ENCODE measurements around the gene PAWR.
"Not testable (repeated sequence)": the region's sequence is repeated elsewhere in the genome, so short reads cannot be mapped to it uniquely, and the experiment has no call there.

The PAWR gene

GRCh38 chr12:79686171-79686570, 4.6 kb downstream of the PAWR start:
- no peak overlapping the region for H2AFZ ChIP-seq (ENCODE audit: low read length)
- no peak overlapping the region for H2AK5ac ChIP-seq (ENCODE audit: low read depth, low read length)
- H3K9ac ChIP-seq (ENCODE audit: low read depth, low read length, poor library complexity): no peak overlapping the region
- no peak overlapping the region for H3K4me3 ChIP-seq (ENCODE audit: low read length in 2 of 2)
- H2BK120ac ChIP-seq (ENCODE audit: low read depth, low read length): no peak overlapping the region
- H3K36me3 ChIP-seq (replicated peaks in 1 of 2; ENCODE audit: control insufficient read depth in 2 of 2, insufficient read depth in 2 of 2, low read length in 2 of 2): no peaks in the 10 kb centered on the region
- H3K23ac ChIP-seq (ENCODE audit: low read depth, low read length, poor library complexity): no peak overlapping the region
- peaks cover 0 to 2% of the 10 kb centered on the region in 2 donors for H3K4me1 ChIP-seq (ENCODE audit: control insufficient read depth in 2 of 2, insufficient read depth in 1 of 2, low read depth in 1 of 2, low read length in 2 of 2)
- no peak for DNase-seq (ENCODE audit: low spot score)
- H2BK15ac ChIP-seq (ENCODE audit: low read length): no peak overlapping the region
- H3K4ac ChIP-seq (ENCODE audit: low read length): no peak overlapping the region
- WGBS, 2 donors (ENCODE audit: extremely low coverage in 2 of 2, insufficient read length in 2 of 2, insufficient replicate concordance in 1 of 2): no CpG with 5 or more reads among the region's 2 CpGs
- no peaks in the 10 kb centered on the region for H3K9me3 ChIP-seq (replicated peaks in 1 of 2; ENCODE audit: control insufficient read depth in 2 of 2, insufficient read depth in 1 of 2, low read depth in 1 of 2, low read length in 2 of 2)
- no peak overlapping the region for H3K4me2 ChIP-seq (ENCODE audit: insufficient read depth, low read length, poor library complexity, severe bottlenecking)
- no peak overlapping the region for H2BK12ac ChIP-seq (ENCODE audit: low read length)
- H2BK5ac ChIP-seq (ENCODE audit: low read length): no peak overlapping the region
- H3K14ac ChIP-seq (ENCODE audit: low read length): no peak overlapping the region
- H4K8ac ChIP-seq (ENCODE audit: low read depth, low read length): no peak overlapping the region
- H3K18ac ChIP-seq (ENCODE audit: low read length): no peak overlapping the region
- no peak overlapping the region for H4K91ac ChIP-seq (ENCODE audit: low read depth, low read length, poor library complexity)
- no peak overlapping the region for H3K27ac ChIP-seq (replicated peaks; ENCODE audit: low read length)
- H3K79me1 ChIP-seq (ENCODE audit: low read depth, low read length): peaks cover 4% of the 10 kb centered on the region
- H3K27me3 ChIP-seq (ENCODE audit: control insufficient read depth in 3 of 3, insufficient read depth in 3 of 3, low read depth in 1 of 3, low read length in 3 of 3): no peaks in the 10 kb centered on the region

GRCh38 chr12:79685068-79685467, 5.7 kb downstream of the PAWR start:
- no peaks in the 10 kb centered on the region for H3K27me3 ChIP-seq (ENCODE audit: control insufficient read depth in 3 of 3, insufficient read depth in 3 of 3, low read depth in 1 of 3, low read length in 3 of 3)
- no peak overlapping the region for H3K23ac ChIP-seq (ENCODE audit: low read depth, low read length, poor library complexity)
- H3K14ac ChIP-seq (ENCODE audit: low read length): no peak overlapping the region
- no peak overlapping the region for H3K4ac ChIP-seq (ENCODE audit: low read length)
- H2AK5ac ChIP-seq (ENCODE audit: low read depth, low read length): no peak overlapping the region
- H3K36me3 ChIP-seq (replicated peaks in 1 of 2; ENCODE audit: control insufficient read depth in 2 of 2, insufficient read depth in 2 of 2, low read length in 2 of 2): no peaks in the 10 kb centered on the region
- no peak overlapping the region for H2AFZ ChIP-seq (ENCODE audit: low read length)
- H3K18ac ChIP-seq (ENCODE audit: low read length): no peak overlapping the region
- no peak overlapping the region for H4K91ac ChIP-seq (ENCODE audit: low read depth, low read length, poor library complexity)
- H3K4me2 ChIP-seq (ENCODE audit: insufficient read depth, low read length, poor library complexity, severe bottlenecking): no peak overlapping the region
- H3K4me1 ChIP-seq (ENCODE audit: control insufficient read depth in 2 of 2, insufficient read depth in 1 of 2, low read depth in 1 of 2, low read length in 2 of 2): peaks cover 0 to 3% of the 10 kb centered on the region in 2 donors
- H3K9me3 ChIP-seq (replicated peaks in 1 of 2; ENCODE audit: control insufficient read depth in 2 of 2, insufficient read depth in 1 of 2, low read depth in 1 of 2, low read length in 2 of 2): no peaks in the 10 kb centered on the region
- no peak overlapping the region for H3K4me3 ChIP-seq (ENCODE audit: low read length in 2 of 2)
- DNase-seq (ENCODE audit: low spot score): no peak
- H3K9ac ChIP-seq (ENCODE audit: low read depth, low read length, poor library complexity): no peak overlapping the region
- no peak overlapping the region for H2BK120ac ChIP-seq (ENCODE audit: low read depth, low read length)
- H4K8ac ChIP-seq (ENCODE audit: low read depth, low read length): no peak overlapping the region
- no CpG with 5 or more reads among the region's 1 CpG for WGBS, 2 donors (ENCODE audit: extremely low coverage in 2 of 2, insufficient read length in 2 of 2, insufficient replicate concordance in 1 of 2)
- H2BK15ac ChIP-seq (ENCODE audit: low read length): no peak overlapping the region
- no peak overlapping the region for H2BK12ac ChIP-seq (ENCODE audit: low read length)
- H3K27ac ChIP-seq (replicated peaks; ENCODE audit: low read length): no peak overlapping the region
- no peak overlapping the region for H2BK5ac ChIP-seq (ENCODE audit: low read length)
- peaks cover 5% of the 10 kb centered on the region for H3K79me1 ChIP-seq (ENCODE audit: low read depth, low read length)

- not testable (repeated sequence) for H2BK5ac ChIP-seq (ENCODE audit: low read length); H3K79me1 ChIP-seq (ENCODE audit: low read depth, low read length); H3K4me3 ChIP-seq (ENCODE audit: low read length in 2 of 2); H3K4me2 ChIP-seq (ENCODE audit: insufficient read depth, low read length, poor library complexity, severe bottlenecking); DNase-seq (ENCODE audit: low spot score); H4K91ac ChIP-seq (ENCODE audit: low read depth, low read length, poor library complexity); H3K27me3 ChIP-seq (ENCODE audit: control insufficient read depth in 3 of 3, insufficient read depth in 3 of 3, low read depth in 1 of 3, low read length in 3 of 3); H2AFZ ChIP-seq (ENCODE audit: low read length); H3K4me1 ChIP-seq (ENCODE audit: control insufficient read depth in 2 of 2, insufficient read depth in 1 of 2, low read depth in 1 of 2, low read length in 2 of 2); H3K27ac ChIP-seq (replicated peaks; ENCODE audit: low read length); H2BK120ac ChIP-seq (ENCODE audit: low read depth, low read length); H3K9ac ChIP-seq (ENCODE audit: low read depth, low read length, poor library complexity); H3K18ac ChIP-seq (ENCODE audit: low read length); H3K14ac ChIP-seq (ENCODE audit: low read length); H3K23ac ChIP-seq (ENCODE audit: low read depth, low read length, poor library complexity); H2AK5ac ChIP-seq (ENCODE audit: low read depth, low read length); H2BK15ac ChIP-seq (ENCODE audit: low read length); H3K4ac ChIP-seq (ENCODE audit: low read length); H3K36me3 ChIP-seq (replicated peaks in 1 of 2; ENCODE audit: control insufficient read depth in 2 of 2, insufficient read depth in 2 of 2, low read length in 2 of 2); H2BK12ac ChIP-seq (ENCODE audit: low read length); H3K9me3 ChIP-seq (replicated peaks in 1 of 2; ENCODE audit: control insufficient read depth in 2 of 2, insufficient read depth in 1 of 2, low read depth in 1 of 2, low read length in 2 of 2); H4K8ac ChIP-seq (ENCODE audit: low read depth, low read length)
- WGBS, 2 donors (ENCODE audit: extremely low coverage in 2 of 2, insufficient read length in 2 of 2, insufficient replicate concordance in 1 of 2): no CpG with 5 or more reads among the region's 5 CpGs
Measured at GRCh38 chr12:79684338-79684737, 6.4 kb downstream of the PAWR start.

- H3K4me3 ChIP-seq (ENCODE audit: low read length in 2 of 2): no peak overlapping the region
- H2BK120ac ChIP-seq (ENCODE audit: low read depth, low read length): no peak overlapping the region
- peaks cover 0 to 3% of the 10 kb centered on the region in 2 donors for H3K4me1 ChIP-seq (ENCODE audit: control insufficient read depth in 2 of 2, insufficient read depth in 1 of 2, low read depth in 1 of 2, low read length in 2 of 2)
- H3K27me3 ChIP-seq (ENCODE audit: control insufficient read depth in 3 of 3, insufficient read depth in 3 of 3, low read depth in 1 of 3, low read length in 3 of 3): no peaks in the 10 kb centered on the region
- no CpG with 5 or more reads among the region's 1 CpG for WGBS, 2 donors (ENCODE audit: extremely low coverage in 2 of 2, insufficient read length in 2 of 2, insufficient replicate concordance in 1 of 2)
- H3K4me2 ChIP-seq (ENCODE audit: insufficient read depth, low read length, poor library complexity, severe bottlenecking): no peak overlapping the region
- H4K91ac ChIP-seq (ENCODE audit: low read depth, low read length, poor library complexity): no peak overlapping the region
- no peak overlapping the region for H2BK12ac ChIP-seq (ENCODE audit: low read length)
- H3K36me3 ChIP-seq (replicated peaks in 1 of 2; ENCODE audit: control insufficient read depth in 2 of 2, insufficient read depth in 2 of 2, low read length in 2 of 2): peaks cover 0 to 4% of the 10 kb centered on the region in 2 donors
- H3K79me1 ChIP-seq (ENCODE audit: low read depth, low read length): peaks cover 4% of the 10 kb centered on the region
- no peak overlapping the region for H3K23ac ChIP-seq (ENCODE audit: low read depth, low read length, poor library complexity)
- DNase-seq (ENCODE audit: low spot score): no peak
- no peak overlapping the region for H2BK5ac ChIP-seq (ENCODE audit: low read length)
- H2AFZ ChIP-seq (ENCODE audit: low read length): no peak overlapping the region
- H3K27ac ChIP-seq (replicated peaks; ENCODE audit: low read length): no peak overlapping the region
- no peak overlapping the region for H4K8ac ChIP-seq (ENCODE audit: low read depth, low read length)
- no peaks in the 10 kb centered on the region for H3K9me3 ChIP-seq (replicated peaks in 1 of 2; ENCODE audit: control insufficient read depth in 2 of 2, insufficient read depth in 1 of 2, low read depth in 1 of 2, low read length in 2 of 2)
- no peak overlapping the region for H2AK5ac ChIP-seq (ENCODE audit: low read depth, low read length)
- H3K18ac ChIP-seq (ENCODE audit: low read length): no peak overlapping the region
- no peak overlapping the region for H3K14ac ChIP-seq (ENCODE audit: low read length)
- no peak overlapping the region for H3K4ac ChIP-seq (ENCODE audit: low read length)
- no peak overlapping the region for H3K9ac ChIP-seq (ENCODE audit: low read depth, low read length, poor library complexity)
- H2BK15ac ChIP-seq (ENCODE audit: low read length): no peak overlapping the region
Measured at GRCh38 chr12:79682593-79682992, 8.2 kb downstream of the PAWR start.
